Esophagus squamous epithelium (tissue), 5 donors: ENCODE results near the gene NUP54. TPM values are rescaled to one million over a fixed set of nuclear protein-coding genes. Genes with fewer than 3 reads are reported as not detected.

Source experiments
- DNase-seq: peaks from one replicate; lab custom pipeline; 2025; lab: John Stamatoyannopoulos, UW
- H3K27ac ChIP-seq, 4 donors: fragments of 200-600 bp; sonication (generic); one replicate each; pipeline ENCODE4 v1.5.1; 2016 to 2019; ENCODE audit warnings: mild to moderate bottlenecking in 1 of 4
- H3K27me3 ChIP-seq, 4 donors: fragments of 200-600 bp; sonication (generic); 1 replicate in 3 of 4; 2 replicates in 1 of 4; pipeline versions ENCODE4 v1.5.1 to v1.6.0; 2017 to 2021; ENCODE audit warnings: antibody characterized with exemption in 1 of 4
- H3K36me3 ChIP-seq, 3 donors: fragments of 200-600 bp; sonication (generic); one replicate each; pipeline ENCODE4 v1.5.1; 2016 to 2019
- H3K4me1 ChIP-seq, 3 donors: fragments of 200-600 bp; sonication (generic); one replicate each; pipeline ENCODE4 v1.5.1; 2017 to 2019
- H3K4me3 ChIP-seq, 4 donors: fragments of 200-600 bp; sonication (generic); 1 replicate in 3 of 4; 2 replicates in 1 of 4; pipeline ENCODE4 v1.5.1; 2016 to 2019; ENCODE audit warnings: mild to moderate bottlenecking in 2 of 4, moderate library complexity in 1 of 4
- H3K9me3 ChIP-seq, 3 donors: fragments of 200-600 bp; sonication (generic); one replicate each; pipeline ENCODE4 v1.5.1; 2016 to 2019
- POLR2A ChIP-seq, 4 donors: fragments of 450-650 bp; IDR thresholded peaks; one replicate each; pipeline ENCODE4 v1.6.1; 2017; ENCODE audit warnings: antibody characterized with exemption in 4 of 4, mild to moderate bottlenecking in 4 of 4, moderate library complexity in 3 of 4
- WGBS, 2 donors: methylation state at CpG; one replicate each; pipeline ENCODE4 v1.1.5; 2018; 5-methylcytosine and 5-hydroxymethylcytosine counted together
- intact Hi-C: fragments of 100-400 bp; cut with DNase I; formaldehyde crosslinking; loops from one replicate; pipeline ENCODE4 v1.15.0; 2022
- total RNA-seq, 4 donors: library from RNA; depleted of rRNA; stranded (reverse); fragments of >200 nt; gene quantifications; one replicate each; pipeline ENCODE4 v1.1.0, GENCODE V29; 2016
- TF ChIP-seq, protein P1 (sequence below), 6 experiments: fragments of 450-650 bp in 4 of 6; fragments of 200-600 bp in 2 of 6; sonication (generic) in 2 of 6; IDR thresholded peaks; one replicate each; pipeline ENCODE4 v1.5.1; 2016 to 2019; ENCODE audit warnings: antibody characterized with exemption in 6 of 6, mild to moderate bottlenecking in 4 of 6, moderate library complexity in 4 of 6
- donor health status: DM: yes; HTN: yes; CAD: no.

NUP54 gene
- total RNA-seq, 4 donors from 2014 or later, result 19.5 to 45.4 (median 36.5) TPM

DNA sequence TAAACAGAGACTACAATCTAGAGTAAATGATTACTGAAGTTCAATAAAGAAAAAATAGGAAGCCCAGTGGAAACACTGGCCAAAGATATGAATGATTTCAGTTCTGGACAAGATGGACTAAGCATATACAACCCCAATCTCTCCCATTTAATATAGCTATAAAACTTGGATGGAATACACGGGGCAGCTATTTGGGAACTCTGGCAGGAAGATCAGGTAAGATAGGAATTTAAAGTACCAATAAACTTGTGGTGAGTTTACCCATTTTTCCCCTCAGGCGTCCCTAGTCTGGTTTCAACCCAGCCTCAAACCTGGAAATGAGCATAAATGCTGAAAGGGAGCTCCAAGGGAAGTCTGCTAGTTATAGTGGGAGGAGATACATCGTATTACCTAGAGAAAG, 20.4 kb downstream of the NUP54 start:
- no peaks in the 10 kb centered on the region for H3K27me3 ChIP-seq
- intact Hi-C loops, result no loop called here
- WGBS, 2 donors, result 89 to 95% methylated on average over 3 of the region's 3 CpGs
- no peak for TF ChIP-seq POLR2A (IDR thresholded peaks at IDR 0.05)
- TF ChIP-seq, protein P1, sequence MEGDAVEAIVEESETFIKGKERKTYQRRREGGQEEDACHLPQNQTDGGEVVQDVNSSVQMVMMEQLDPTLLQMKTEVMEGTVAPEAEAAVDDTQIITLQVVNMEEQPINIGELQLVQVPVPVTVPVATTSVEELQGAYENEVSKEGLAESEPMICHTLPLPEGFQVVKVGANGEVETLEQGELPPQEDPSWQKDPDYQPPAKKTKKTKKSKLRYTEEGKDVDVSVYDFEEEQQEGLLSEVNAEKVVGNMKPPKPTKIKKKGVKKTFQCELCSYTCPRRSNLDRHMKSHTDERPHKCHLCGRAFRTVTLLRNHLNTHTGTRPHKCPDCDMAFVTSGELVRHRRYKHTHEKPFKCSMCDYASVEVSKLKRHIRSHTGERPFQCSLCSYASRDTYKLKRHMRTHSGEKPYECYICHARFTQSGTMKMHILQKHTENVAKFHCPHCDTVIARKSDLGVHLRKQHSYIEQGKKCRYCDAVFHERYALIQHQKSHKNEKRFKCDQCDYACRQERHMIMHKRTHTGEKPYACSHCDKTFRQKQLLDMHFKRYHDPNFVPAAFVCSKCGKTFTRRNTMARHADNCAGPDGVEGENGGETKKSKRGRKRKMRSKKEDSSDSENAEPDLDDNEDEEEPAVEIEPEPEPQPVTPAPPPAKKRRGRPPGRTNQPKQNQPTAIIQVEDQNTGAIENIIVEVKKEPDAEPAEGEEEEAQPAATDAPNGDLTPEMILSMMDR (IDR thresholded peaks at IDR 0.05), result no peak
- H3K9me3 ChIP-seq, result no peaks in the 10 kb centered on the region
- H3K27ac ChIP-seq, result no peak overlapping the region
- H3K4me1 ChIP-seq, result no peaks in the 10 kb centered on the region
- no peak for DNase-seq
- no peak overlapping the region for H3K4me3 ChIP-seq
- H3K36me3 ChIP-seq, result peaks cover 4 to 80% (median 5%) of the 10 kb centered on the region in 3 donors

- Histone ChIP-seq H3K9me3 (no peaks in the 10 kb centered on the region), H3K27ac (no peak overlapping the region), H3K4me1 (no peaks in the 10 kb centered on the region), H3K27me3 (no peaks in the 10 kb centered on the region), H3K4me3 (no peak overlapping the region), H3K36me3 (peaks cover 4 to 81% (median 16%) of the 10 kb centered on the region in 3 donors)
- DNase-seq, result no peak
- TF ChIP-seq POLR2A (IDR thresholded peaks at IDR 0.05), result no peak
- TF ChIP-seq, protein P1 (IDR thresholded peaks at IDR 0.05), result no peak
- intact Hi-C loops, result no loop called here
These were observed 22.4 kb downstream of the NUP54 start for GRCh38 chr4:76125816-76126215.

DNA sequence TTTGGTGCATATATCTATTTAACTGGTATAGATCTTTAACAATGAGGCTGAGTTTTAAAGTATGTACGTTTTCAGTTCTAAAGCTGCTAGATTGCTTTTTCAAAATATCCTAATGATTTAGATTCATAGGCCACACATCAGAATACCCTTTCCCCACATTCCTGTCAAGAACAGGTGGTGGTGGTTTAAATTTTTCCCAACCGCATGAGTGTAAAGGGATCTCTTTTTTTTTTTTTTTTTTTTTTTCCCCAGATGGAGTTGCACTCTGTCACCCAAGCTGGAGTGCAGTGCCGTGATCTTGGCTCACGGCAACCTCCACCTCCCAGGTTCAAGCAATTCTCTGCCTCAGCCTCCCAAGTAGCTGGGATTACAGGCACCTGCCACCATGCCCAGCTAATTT, 28.0 kb downstream of the NUP54 start:
- Histone ChIP-seq H3K27me3 (no peaks in the 10 kb centered on the region), H3K36me3 (peaks cover 0 to 97% (median 23%) of the 10 kb centered on the region in 3 donors), H3K4me3 (no peak overlapping the region), H3K4me1 (no peaks in the 10 kb centered on the region), H3K9me3 (no peaks in the 10 kb centered on the region), H3K27ac (no peak overlapping the region)
- no peak for TF ChIP-seq POLR2A (IDR thresholded peaks at IDR 0.05)
- TF ChIP-seq, protein P1 (IDR thresholded peaks at IDR 0.05), result no peak
- intact Hi-C loops, result no loop called here
- 96 to 99% methylated on average over 4 of the region's 4 CpGs for WGBS, 2 donors
- no peak for DNase-seq

DNA sequence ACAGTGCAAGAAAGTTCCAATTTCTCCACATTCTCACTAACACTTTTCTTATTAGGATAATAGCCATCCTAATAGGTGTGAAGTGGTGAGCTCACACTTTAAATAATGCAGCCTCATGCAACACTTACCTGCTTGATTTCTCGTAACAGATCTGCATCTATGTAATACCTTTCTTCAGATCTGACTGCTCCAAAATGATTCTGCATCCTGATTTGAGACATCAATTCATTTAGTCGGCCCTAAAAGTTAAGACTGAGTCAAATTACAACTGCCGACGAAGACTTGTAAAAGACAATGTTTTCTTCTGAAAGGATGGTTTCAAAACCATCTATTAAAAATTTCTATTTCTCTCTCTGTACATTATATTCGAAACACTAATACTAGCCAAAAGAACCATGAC, 30.7 kb downstream of the NUP54 start:
- intact Hi-C loops, result no loop called here
- no peak overlapping the region for H3K4me3 ChIP-seq
- no peak for TF ChIP-seq POLR2A (IDR thresholded peaks at IDR 0.05)
- TF ChIP-seq, protein P1 (IDR thresholded peaks at IDR 0.05), result no peak
- H3K27me3 ChIP-seq, result no peaks in the 10 kb centered on the region
- no peak for DNase-seq
- H3K4me1 ChIP-seq, result no peaks in the 10 kb centered on the region
- H3K27ac ChIP-seq, result no peak overlapping the region
- peaks cover 0 to 98% (median 28%) of the 10 kb centered on the region in 3 donors for H3K36me3 ChIP-seq
- H3K9me3 ChIP-seq, result no peaks in the 10 kb centered on the region
- WGBS, 2 donors, result 86 to 89% methylated on average over 5 of the region's 5 CpGs

- Histone ChIP-seq H3K4me1 (no peaks in the 10 kb centered on the region), H3K9me3 (no peaks in the 10 kb centered on the region), H3K27me3 (no peaks in the 10 kb centered on the region), H3K27ac (no peak overlapping the region), H3K36me3 (peaks cover 0 to 98% (median 26%) of the 10 kb centered on the region in 3 donors), H3K4me3 (no peak overlapping the region)
- no peak for TF ChIP-seq POLR2A (IDR thresholded peaks at IDR 0.05)
- TF ChIP-seq, protein P1 (IDR thresholded peaks at IDR 0.05), result no peak
- intact Hi-C loops, result no loop called here
- 90 to 100% methylated on average over 1 of the region's 1 CpG for WGBS, 2 donors
- no peak for DNase-seq
These were observed 31.4 kb downstream of the NUP54 start for GRCh38 chr4:76116821-76117220.
